Lung (tissue), 12 donors: ENCODE measurements around the gene SASH1. TPM values are rescaled to one million over a fixed set of nuclear protein-coding genes. Genes with fewer than 3 reads are reported as not detected.
A peak's percentile ranks its signal among the peaks of the same experiment; 100 is the strongest.

ENCODE experiments used
- ATAC-seq: fragments of 200-7000 bp; cut with Tn5 transposase; one replicate; pipeline ENCODE4 v1.9.1; 2020; ENCODE audit warnings: moderate number of reproducible peaks; ENCODE audit not compliant: insufficient read depth, low FRiP score
- DNase-seq, 3 donors: peaks; one replicate each; pipeline ENCODE4 v3.0.0-alpha.2; 2013 to 2017
- H3K27ac ChIP-seq, 2 donors: one replicate each; pipeline ENCODE4 v1.5.1; 2013; ENCODE audit warnings: mild to moderate bottlenecking in 2 of 2, moderate library complexity in 2 of 2, control low read depth in 1 of 2, inconsistent platforms in 1 of 2, low read depth in 1 of 2, low read length in 1 of 2
- H3K27me3 ChIP-seq, 3 donors: one replicate each; pipeline ENCODE4 v1.5.1; 2013; ENCODE audit warnings: low read length in 2 of 3; ENCODE audit not compliant: control insufficient read depth in 3 of 3, insufficient read depth in 3 of 3
- H3K36me3 ChIP-seq, 4 donors: one replicate each; pipeline ENCODE4 v1.5.1; 2013; ENCODE audit warnings: low read length in 4 of 4, mild to moderate bottlenecking in 1 of 4, moderate library complexity in 1 of 4; ENCODE audit not compliant: control insufficient read depth in 4 of 4, insufficient read depth in 4 of 4
- H3K4me1 ChIP-seq, 5 donors: one replicate each; pipeline ENCODE4 v1.5.1; 2013; ENCODE audit warnings: low read length in 5 of 5, mild to moderate bottlenecking in 2 of 5, moderate library complexity in 1 of 5; ENCODE audit not compliant: control insufficient read depth in 5 of 5, insufficient read depth in 5 of 5
- H3K4me3 ChIP-seq: one replicate; pipeline ENCODE4 v1.5.1; 2013; ENCODE audit warnings: mild to moderate bottlenecking, control low read depth, moderate library complexity
- H3K9ac ChIP-seq, 2 donors: one replicate each; pipeline ENCODE4 v1.5.1; 2013; ENCODE audit warnings: low read length in 2 of 2, control low read depth in 1 of 2; ENCODE audit not compliant: insufficient read depth in 1 of 2
- H3K9me3 ChIP-seq, 4 donors: one replicate each; pipeline ENCODE4 v1.5.1; 2013; ENCODE audit warnings: low read length in 3 of 4, mild to moderate bottlenecking in 1 of 4, moderate library complexity in 1 of 4; ENCODE audit not compliant: control insufficient read depth in 4 of 4, insufficient read depth in 3 of 4
- CTCF ChIP-seq: IDR thresholded peaks from 2 replicates; pipeline ENCODE4 v1.5.1; 2012; ENCODE audit warnings: mild to moderate bottlenecking; ENCODE audit errors: control extremely low read depth, extremely low read depth
- WGBS, 2 donors: extraction: QIAGEN DNeasy Blood & Tissue Kit; methylation state at CpG; one replicate each; pipeline ENCODE4 v1.1.7; 2013; 5-methylcytosine and 5-hydroxymethylcytosine counted together
- polyA plus RNA-seq, 2 donors: library from polyadenylated mRNA; stranded (reverse); fragments of 200-250 nt; gene quantifications; one replicate each; pipeline ENCODE4 v1.2.1, GENCODE V29; 2013
- total RNA-seq, 2 donors: library from RNA; depleted of rRNA in 1 of 2; stranded (reverse); fragments of >200 nt in 1 of 2; gene quantifications; one replicate each; pipeline ENCODE4 v1.2.1, GENCODE V29; 2014 to 2021
- donor health status: control.
- donor health status: control.
- donor health status: Bipolar disorder and iron deficiency.
- donor health status: healthy.
- donor health status: DM: yes; HTN: yes; CAD: no.

The SASH1 gene
- total and polyA plus RNA-seq, 4 donors: 18.8 to 114 (median 42.2) TPM

GRCh38 chr6:148502773-148503135 is 160.1 kb downstream of the SASH1 start:
- H3K9me3 ChIP-seq: no peaks in the 10 kb centered on the region
- no peak for DNase-seq
- H3K27me3 ChIP-seq: no peaks in the 10 kb centered on the region
- ATAC-seq: no peak
- WGBS, 2 donors: 77 to 80% methylated on average over 6 of the region's 6 CpGs
- peak overlapping the region in 1 of 2 donors; percentile 9 for H3K9ac ChIP-seq
- no peak for TF ChIP-seq CTCF
- H3K27ac ChIP-seq: no peak overlapping the region
- H3K4me1 ChIP-seq: peaks cover 8 to 19% (median 12%) of the 10 kb centered on the region in 5 donors
- H3K4me3 ChIP-seq: no peak overlapping the region
- no peaks in the 10 kb centered on the region for H3K36me3 ChIP-seq

- no peak for DNase-seq
- Histone ChIP-seq H3K9ac (no peak overlapping the region), H3K27me3 (no peaks in the 10 kb centered on the region), H3K4me1 (peaks cover 7 to 24% (median 19%) of the 10 kb centered on the region in 5 donors), H3K4me3 (no peak overlapping the region), H3K9me3 (no peaks in the 10 kb centered on the region), H3K27ac (no peak overlapping the region), H3K36me3 (no peaks in the 10 kb centered on the region)
- 43 to 46% methylated on average over 1 of the region's 1 CpG for WGBS, 2 donors
- no peak for TF ChIP-seq CTCF
- ATAC-seq: no peak
Observed at GRCh38 chr6:148503703-148504102, 161.1 kb downstream of the SASH1 start.

GRCh38 chr6:148507774-148508173 is 165.1 kb downstream of the SASH1 start:
- Histone ChIP-seq H3K9ac (peak overlapping the region in 1 of 2 donors; percentile 96), H3K27me3 (no peaks in the 10 kb centered on the region), H3K36me3 (no peaks in the 10 kb centered on the region), H3K4me1 (peaks cover 8 to 43% (median 10%) of the 10 kb centered on the region in 5 donors), H3K9me3 (no peaks in the 10 kb centered on the region), H3K27ac (peak overlapping the region; percentile 62 to 64), H3K4me3 (no peak overlapping the region)
- no peak for TF ChIP-seq CTCF
- DNase-seq (peak in 1 of 3 donors; percentile 51), ATAC-seq (no peak)
- WGBS, 2 donors: 72 to 80% methylated on average over 5 of the region's 5 CpGs

- TF ChIP-seq CTCF: no peak
Observed at GRCh38 chr6:148508401-148509041, 165.9 kb downstream of the SASH1 start.

More at GRCh38 chr6:148508401-148509041, 165.9 kb downstream of the SASH1 start:
- DNase-seq (peak; percentile 56 to 82 (median 74)), ATAC-seq (no peak)
- no peaks in the 10 kb centered on the region for H3K9me3 ChIP-seq
- peaks cover 9 to 49% (median 15%) of the 10 kb centered on the region in 5 donors for H3K4me1 ChIP-seq
- 68 to 78% methylated on average over 14 of the region's 14 CpGs for WGBS, 2 donors
- H3K27ac ChIP-seq: peak overlapping the region; percentile 62 to 63
- no peak overlapping the region for H3K4me3 ChIP-seq
- no peaks in the 10 kb centered on the region for H3K36me3 ChIP-seq
- H3K9ac ChIP-seq: peak overlapping the region; percentile 17 to 96
- H3K27me3 ChIP-seq: no peaks in the 10 kb centered on the region
